Activated CD4-positive, alpha-beta T cell treated with anti-CD3 and anti-CD28 coated beads for 24 hours (primary cell): Measurements from ENCODE around the gene SLC39A11.

Source experiments
- DNase-seq, 2 donors: peaks; one replicate each; pipeline ENCODE4 v3.0.0-alpha.2; 2020; ENCODE audit warnings: low read depth in 2 of 2

SLC39A11 gene

GRCh38 chr17:72875361-72875760 is 217.1 kb downstream of the SLC39A11 start:
- no peak for DNase-seq

GRCh38 chr17:72872396-72872795 is 220.1 kb downstream of the SLC39A11 start:
- DNase-seq, result no peak

GRCh38 chr17:72870367-72870985 is 222.0 kb downstream of the SLC39A11 start:
- no peak for DNase-seq

- no peak for DNase-seq
Measured at GRCh38 chr17:72869630-72870029, 222.9 kb downstream of the SLC39A11 start.

GRCh38 chr17:72865954-72866353 is 226.5 kb downstream of the SLC39A11 start:
- DNase-seq, result no peak

GRCh38 chr17:72863526-72864211 is 228.8 kb downstream of the SLC39A11 start:
- no peak for DNase-seq

- DNase-seq, result no peak
Measured at GRCh38 chr17:72862276-72862999, 230.1 kb downstream of the SLC39A11 start.

GRCh38 chr17:72861811-72862210 is 230.7 kb downstream of the SLC39A11 start:
- no peak for DNase-seq

- no peak for DNase-seq
Measured at GRCh38 chr17:72860778-72861177, 231.7 kb downstream of the SLC39A11 start.

GRCh38 chr17:72858826-72859495 is 233.5 kb downstream of the SLC39A11 start:
- DNase-seq, result no peak

- DNase-seq, result no peak
Measured at GRCh38 chr17:72853440-72854415, 238.8 kb downstream of the SLC39A11 start.

- no peak for DNase-seq
Measured at GRCh38 chr17:72852277-72852938, 240.1 kb downstream of the SLC39A11 start.

- DNase-seq, result no peak
Measured at GRCh38 chr17:72850410-72851118, 241.9 kb downstream of the SLC39A11 start.

- DNase-seq, result no peak
Measured at GRCh38 chr17:72846399-72846798, 246.1 kb downstream of the SLC39A11 start.

- no peak for DNase-seq
Measured at GRCh38 chr17:72843591-72843990, 248.9 kb downstream of the SLC39A11 start.

GRCh38 chr17:72840019-72840418 is 252.5 kb downstream of the SLC39A11 start:
- DNase-seq, result no peak

GRCh38 chr17:72839131-72839725 is 253.3 kb downstream of the SLC39A11 start:
- DNase-seq, result no peak

GRCh38 chr17:72838581-72838980 is 253.9 kb downstream of the SLC39A11 start:
- no peak for DNase-seq

GRCh38 chr17:72838068-72838467 is 254.4 kb downstream of the SLC39A11 start:
- DNase-seq, result no peak

GRCh38 chr17:72837335-72837734 is 255.2 kb downstream of the SLC39A11 start:
- no peak for DNase-seq
